Colonic mucosa (tissue), 4 donors: ENCODE results near the gene SPRY2. TPM values are rescaled to one million over a fixed set of nuclear protein-coding genes. Genes with fewer than 3 reads are reported as not detected.

Source experiments
- DNase-seq: peaks from one replicate; pipeline ENCODE4 v3.0.0-alpha.2; 2020
- H3K27ac ChIP-seq: fragments of 200-600 bp; one replicate; pipeline ENCODE4 v1.8.0; 2021
- H3K27me3 ChIP-seq: fragments of 200-600 bp; one replicate; pipeline ENCODE4 v1.8.0; 2021
- H3K36me3 ChIP-seq: fragments of 200-600 bp; one replicate; pipeline ENCODE4 v1.8.0; 2021
- H3K4me1 ChIP-seq: fragments of 200-600 bp; one replicate; pipeline ENCODE4 v1.8.0; 2021; ENCODE audit warnings: mild to moderate bottlenecking
- H3K4me3 ChIP-seq: fragments of 200-600 bp; one replicate; pipeline ENCODE4 v1.8.0; 2021
- H3K9ac ChIP-seq, 2 donors: one replicate each; pipeline ENCODE4 v1.7.0; 2013; ENCODE audit warnings: control low read depth in 2 of 2, low read depth in 2 of 2, low read length in 2 of 2
- H3K9me3 ChIP-seq: fragments of 200-600 bp; one replicate; pipeline ENCODE4 v1.8.0; 2021
- CTCF ChIP-seq: fragments of 200-600 bp; IDR thresholded peaks from one replicate; pipeline ENCODE4 v1.8.0; 2022; ENCODE audit warnings: antibody characterized with exemption, mild to moderate bottlenecking
- intact Hi-C: fragments of 100-400 bp; cut with DNase I; formaldehyde crosslinking; loops from one replicate; pipeline ENCODE4 v1.14.1; 2022
- total RNA-seq, 2 donors: library from RNA; stranded (reverse); fragmentation: NEBNext Ultra II Directional in 1 of 2; extraction: Animal tissue kit (Norgen Biotek cat#: 25700) in 1 of 2; gene quantifications; one replicate each; pipeline ENCODE4 v1.2.1, GENCODE V29; 2021
- donor health status: healthy.
- donor health status: DM: no; HTN: no; CAD: no.
- donor health status: DM: no; HTN: no; CAD: no.

Gene SPRY2
- total RNA-seq, result 10 to 100 TPM; 27.9 to 83.3 TPM

- intact Hi-C loops, result loop anchor here (5.0 kb wide), 1 partner anchor 209 kb away; no protein-coding TSS in a partner anchor
- TF ChIP-seq CTCF, result peak; percentile 2
- Histone ChIP-seq H3K9ac (peak within 1 kb of the TSS; percentile 97 to 99), H3K9me3 (no peaks in the 10 kb centered on the region), H3K36me3 (no peaks in the 10 kb centered on the region), H3K27me3 (no peaks in the 10 kb centered on the region), H3K4me1 (no peaks in the 10 kb centered on the region), H3K27ac (peak within 1 kb of the TSS; percentile 98), H3K4me3 (peak within 1 kb of the TSS; percentile 55)
- DNase-seq, result peak; percentile 94
Observed at GRCh38 chr13:80341101-80341755, at the start of gene SPRY2. Gene SPRY2 (minus strand): TSS chr13:80341126. CDS start chr13:80337705, 3,421 bp downstream.

DNA sequence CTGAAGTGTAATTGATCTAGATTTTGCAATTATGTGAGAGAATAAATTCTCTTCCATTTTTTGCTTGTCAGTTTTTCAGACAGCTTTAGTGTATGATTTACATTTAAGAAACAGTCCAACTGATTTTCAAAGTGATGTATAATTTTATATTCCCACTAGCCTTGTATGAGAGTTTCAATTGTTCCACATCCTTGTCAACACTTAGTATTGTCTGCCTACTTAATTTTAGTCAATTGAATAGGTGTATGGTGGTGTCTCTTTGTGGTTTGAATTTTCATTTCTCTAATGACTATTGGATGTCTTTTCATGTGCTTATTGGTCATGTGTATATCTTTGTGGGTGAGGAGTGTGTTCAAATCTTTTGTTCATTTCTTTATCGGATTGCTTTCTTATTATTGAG, 49.4 kb upstream of the SPRY2 start:
- Histone ChIP-seq H3K4me3 (no peak overlapping the region), H3K4me1 (no peaks in the 10 kb centered on the region), H3K9ac (no peak overlapping the region), H3K27me3 (no peaks in the 10 kb centered on the region), H3K36me3 (no peaks in the 10 kb centered on the region), H3K9me3 (no peaks in the 10 kb centered on the region), H3K27ac (no peak overlapping the region)
- no peak for TF ChIP-seq CTCF
- intact Hi-C loops, result no loop called here
- DNase-seq, result no peak

- Histone ChIP-seq H3K9ac (no peak overlapping the region), H3K27me3 (no peaks in the 10 kb centered on the region), H3K9me3 (no peaks in the 10 kb centered on the region), H3K36me3 (no peaks in the 10 kb centered on the region), H3K4me1 (no peaks in the 10 kb centered on the region), H3K27ac (no peak overlapping the region), H3K4me3 (no peak overlapping the region)
- TF ChIP-seq CTCF, result no peak
- no peak for DNase-seq
- intact Hi-C loops, result no loop called here
Observed at GRCh38 chr13:80389073-80390038, 48.4 kb upstream of the SPRY2 start.

DNA sequence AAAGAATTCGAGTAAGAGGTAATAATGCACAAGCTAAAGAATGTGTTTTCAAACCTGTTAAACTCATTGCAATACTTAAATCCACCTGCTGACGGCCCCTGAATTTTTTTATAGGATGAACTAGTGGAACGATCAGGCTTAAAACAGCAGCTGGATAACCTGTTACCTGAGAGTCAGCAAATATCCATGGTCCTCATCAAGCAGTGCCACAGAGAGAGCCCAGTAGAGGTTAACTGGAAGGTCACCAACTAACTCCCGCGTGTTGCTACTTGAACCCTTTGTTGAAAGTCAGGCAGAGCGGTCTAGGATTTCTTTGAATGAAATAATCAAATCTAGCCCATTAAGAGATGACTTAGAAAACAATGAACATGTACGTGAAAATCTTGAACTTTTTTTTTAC, 47.6 kb upstream of the SPRY2 start:
- no peak for DNase-seq
- no peaks in the 10 kb centered on the region for H3K27me3 ChIP-seq
- intact Hi-C loops, result no loop called here
- TF ChIP-seq CTCF, result no peak
- no peaks in the 10 kb centered on the region for H3K9me3 ChIP-seq
- no peak overlapping the region for H3K27ac ChIP-seq
- no peaks in the 10 kb centered on the region for H3K4me1 ChIP-seq
- H3K4me3 ChIP-seq, result no peak overlapping the region
- H3K36me3 ChIP-seq, result no peaks in the 10 kb centered on the region
- H3K9ac ChIP-seq, result no peak overlapping the region

- Histone ChIP-seq H3K4me1 (no peaks in the 10 kb centered on the region), H3K27ac (no peak overlapping the region), H3K27me3 (no peaks in the 10 kb centered on the region), H3K4me3 (no peak overlapping the region), H3K36me3 (no peaks in the 10 kb centered on the region), H3K9me3 (no peaks in the 10 kb centered on the region), H3K9ac (no peak overlapping the region)
- DNase-seq, result no peak
- no peak for TF ChIP-seq CTCF
- intact Hi-C loops, result no loop called here
Observed at GRCh38 chr13:80386592-80386991, 45.7 kb upstream of the SPRY2 start.
